Breast epithelium (tissue), 4 donors: Measurements from ENCODE around the gene CFAP57. TPM values are rescaled to one million over a fixed set of nuclear protein-coding genes. Genes with fewer than 3 reads are reported as not detected.

Experiments used
- DNase-seq, 2 donors: peaks; one replicate each; pipeline ENCODE4 v3.0.0-alpha.2; 2019; ENCODE audit warnings: low spot score in 2 of 2
- H3K27ac ChIP-seq, 2 donors: fragments of 200-600 bp; sonication (generic) in 1 of 2; one replicate each; pipeline ENCODE4 v1.5.1; 2016 to 2019; ENCODE audit warnings: mild to moderate bottlenecking in 1 of 2
- H3K27me3 ChIP-seq, 2 donors: fragments of 200-600 bp; sonication (generic) in 1 of 2; one replicate each; pipeline versions ENCODE4 v1.5.1 to v1.6.0; 2017 to 2019; ENCODE audit warnings: control low read depth in 1 of 2, mild to moderate bottlenecking in 1 of 2
- H3K36me3 ChIP-seq: fragments of 200-600 bp; one replicate; pipeline ENCODE4 v1.5.1; 2019
- H3K4me1 ChIP-seq, 2 donors: fragments of 200-600 bp; sonication (generic); one replicate each; pipeline ENCODE4 v1.5.1; 2016 to 2019; ENCODE audit warnings: control low read depth in 1 of 2
- H3K4me3 ChIP-seq, 3 donors: fragments of 200-600 bp; sonication (generic); 1 replicate in 2 of 3; 2 replicates in 1 of 3; pipeline ENCODE4 v1.5.1; 2016 to 2019; ENCODE audit warnings: mild to moderate bottlenecking in 3 of 3, moderate library complexity in 2 of 3
- H3K9me3 ChIP-seq, 2 donors: fragments of 200-600 bp; sonication (generic) in 1 of 2; one replicate each; pipeline ENCODE4 v1.5.1; 2016 to 2019; ENCODE audit warnings: control low read depth in 1 of 2
- POLR2A ChIP-seq: fragments of 450-650 bp; IDR thresholded peaks from one replicate; pipeline ENCODE4 v1.6.1; 2016; ENCODE audit warnings: antibody characterized with exemption, mild to moderate bottlenecking, moderate library complexity
- POLR2AphosphoS5 ChIP-seq, 3 donors: sonication (generic); formaldehyde crosslinking; IDR thresholded peaks; one replicate each; pipeline ENCODE4 v1.6.1; 2017; ENCODE audit warnings: antibody characterized with exemption in 3 of 3
- intact Hi-C: fragments of 100-400 bp; cut with DNase I; formaldehyde crosslinking; loops from one replicate; pipeline ENCODE4 v1.15.1; 2023; ENCODE audit warnings: low total_unique reads
- total RNA-seq, 3 donors: library from RNA; depleted of rRNA; stranded (reverse); fragments of >200 nt; gene quantifications; one replicate each; pipeline ENCODE4 v1.1.0, GENCODE V29; 2016
- TF ChIP-seq, protein P1 (sequence below), 3 donors: fragments of 450-650 bp; IDR thresholded peaks; one replicate each; pipeline ENCODE4 v1.5.1; 2016 to 2017; ENCODE audit warnings: antibody characterized with exemption in 3 of 3, mild to moderate bottlenecking in 3 of 3, moderate library complexity in 3 of 3

The CFAP57 gene
- total RNA-seq, 3 donors from 2014 or later, result 0.16 to 0.88 (median 0.66) TPM

GRCh38 chr1:43184995-43185394, 12.9 kb downstream of the CFAP57 start:
- no peak for DNase-seq
- intact Hi-C loops, result no loop called here

GRCh38 chr1:43188106-43188505, 16.0 kb downstream of the CFAP57 start:
- Histone ChIP-seq H3K36me3 (no peaks in the 10 kb centered on the region), H3K27me3 (no peaks in the 10 kb centered on the region), H3K4me1 (no peaks in the 10 kb centered on the region), H3K27ac (no peak overlapping the region), H3K9me3 (peaks cover 0 to 3% of the 10 kb centered on the region in 2 donors), H3K4me3 (no peak overlapping the region)
- intact Hi-C loops, result no loop called here
- no peak for DNase-seq
- no peak for TF ChIP-seq POLR2A
- TF ChIP-seq, protein P1, sequence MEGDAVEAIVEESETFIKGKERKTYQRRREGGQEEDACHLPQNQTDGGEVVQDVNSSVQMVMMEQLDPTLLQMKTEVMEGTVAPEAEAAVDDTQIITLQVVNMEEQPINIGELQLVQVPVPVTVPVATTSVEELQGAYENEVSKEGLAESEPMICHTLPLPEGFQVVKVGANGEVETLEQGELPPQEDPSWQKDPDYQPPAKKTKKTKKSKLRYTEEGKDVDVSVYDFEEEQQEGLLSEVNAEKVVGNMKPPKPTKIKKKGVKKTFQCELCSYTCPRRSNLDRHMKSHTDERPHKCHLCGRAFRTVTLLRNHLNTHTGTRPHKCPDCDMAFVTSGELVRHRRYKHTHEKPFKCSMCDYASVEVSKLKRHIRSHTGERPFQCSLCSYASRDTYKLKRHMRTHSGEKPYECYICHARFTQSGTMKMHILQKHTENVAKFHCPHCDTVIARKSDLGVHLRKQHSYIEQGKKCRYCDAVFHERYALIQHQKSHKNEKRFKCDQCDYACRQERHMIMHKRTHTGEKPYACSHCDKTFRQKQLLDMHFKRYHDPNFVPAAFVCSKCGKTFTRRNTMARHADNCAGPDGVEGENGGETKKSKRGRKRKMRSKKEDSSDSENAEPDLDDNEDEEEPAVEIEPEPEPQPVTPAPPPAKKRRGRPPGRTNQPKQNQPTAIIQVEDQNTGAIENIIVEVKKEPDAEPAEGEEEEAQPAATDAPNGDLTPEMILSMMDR (IDR thresholded peaks at IDR 0.05), result no peak
- no peak for TF ChIP-seq POLR2AphosphoS5 (IDR thresholded peaks at IDR 0.05)

More at GRCh38 chr1:43184995-43185394, 12.9 kb downstream of the CFAP57 start:
- Histone ChIP-seq H3K27ac (no peak overlapping the region), H3K4me1 (no peaks in the 10 kb centered on the region), H3K9me3 (no peaks in the 10 kb centered on the region), H3K27me3 (no peaks in the 10 kb centered on the region), H3K4me3 (no peak overlapping the region), H3K36me3 (no peaks in the 10 kb centered on the region)
- TF ChIP-seq, protein P1 (IDR thresholded peaks at IDR 0.05), result no peak
- TF ChIP-seq POLR2AphosphoS5 (IDR thresholded peaks at IDR 0.05) (no peak), POLR2A (no peak)

- no peak overlapping the region for H3K27ac ChIP-seq
- no peaks in the 10 kb centered on the region for H3K27me3 ChIP-seq
- intact Hi-C loops, result no loop called here
- DNase-seq, result no peak
- H3K36me3 ChIP-seq, result no peaks in the 10 kb centered on the region
- no peaks in the 10 kb centered on the region for H3K4me1 ChIP-seq
- TF ChIP-seq POLR2A (no peak), POLR2AphosphoS5 (IDR thresholded peaks at IDR 0.05) (no peak)
- TF ChIP-seq, protein P1 (IDR thresholded peaks at IDR 0.05), result no peak
- H3K4me3 ChIP-seq, result no peak overlapping the region
- H3K9me3 ChIP-seq, result peaks cover 0 to 3% of the 10 kb centered on the region in 2 donors
Observed at GRCh38 chr1:43194509-43194908, 22.4 kb downstream of the CFAP57 start.

DNA sequence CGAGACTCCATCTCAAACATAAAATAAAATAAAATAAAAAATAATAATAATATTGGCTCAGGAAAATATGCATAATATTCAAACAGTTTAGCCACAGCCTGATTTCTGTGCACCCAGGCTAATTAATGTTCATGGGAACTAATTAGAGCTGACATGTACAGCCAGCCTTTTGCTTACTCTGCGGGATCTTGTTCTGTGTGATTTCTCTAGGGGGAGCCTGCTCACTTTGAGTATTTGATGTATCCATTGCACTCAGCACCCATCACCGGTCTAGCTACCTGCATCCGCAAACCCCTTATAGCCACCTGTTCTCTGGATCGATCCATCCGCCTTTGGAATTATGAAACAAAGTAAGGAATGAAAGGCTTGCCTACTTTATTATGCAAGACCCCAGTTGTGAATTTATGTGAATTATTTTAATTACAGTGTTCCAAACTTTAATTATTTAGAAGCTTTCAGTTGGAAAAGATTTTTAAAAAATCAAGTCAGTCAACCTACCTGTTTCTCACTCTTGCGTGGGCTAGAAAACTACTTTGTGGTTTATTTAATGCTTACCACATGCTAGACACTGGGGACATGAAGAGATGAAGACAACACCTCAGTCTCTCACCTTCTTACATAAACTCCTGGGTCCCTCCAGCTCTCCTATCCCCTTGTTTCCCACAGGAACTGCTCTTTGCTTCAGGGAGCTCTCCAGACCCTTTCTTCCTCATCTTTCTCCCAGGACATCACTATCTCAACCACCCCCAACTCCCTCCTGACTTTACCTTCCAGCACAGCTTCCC, 25.4 kb downstream of the CFAP57 start:
- H3K27me3 ChIP-seq, result no peaks in the 10 kb centered on the region
- no peak for DNase-seq
- H3K36me3 ChIP-seq, result no peaks in the 10 kb centered on the region
- intact Hi-C loops, result no loop called here
- no peaks in the 10 kb centered on the region for H3K9me3 ChIP-seq
- TF ChIP-seq POLR2AphosphoS5 (IDR thresholded peaks at IDR 0.05), result no peak
- no peak for TF ChIP-seq POLR2A
- TF ChIP-seq, protein P1 (IDR thresholded peaks at IDR 0.05), result no peak
- H3K27ac ChIP-seq, result no peak overlapping the region
- H3K4me1 ChIP-seq, result no peaks in the 10 kb centered on the region
- no peak overlapping the region for H3K4me3 ChIP-seq

GRCh38 chr1:43199093-43199726, 27.1 kb downstream of the CFAP57 start:
- intact Hi-C loops, result no loop called here
- no peak overlapping the region for H3K4me3 ChIP-seq
- no peaks in the 10 kb centered on the region for H3K4me1 ChIP-seq
- TF ChIP-seq, protein P1 (IDR thresholded peaks at IDR 0.05), result no peak
- TF ChIP-seq POLR2AphosphoS5 (IDR thresholded peaks at IDR 0.05), result no peak
- no peak for TF ChIP-seq POLR2A
- H3K9me3 ChIP-seq, result no peaks in the 10 kb centered on the region
- DNase-seq, result no peak
- H3K27me3 ChIP-seq, result no peaks in the 10 kb centered on the region
- peak overlapping the region in 1 of 2 donors; percentile 34 for H3K27ac ChIP-seq
- H3K36me3 ChIP-seq, result no peaks in the 10 kb centered on the region
